ENCODE results near the gene PDCD6IP.

Gene PDCD6IP

GRCh38 chr3:33792167-33792892 is 6.1 kb upstream of the PDCD6IP start:
- TF ChIP-seq CTCF (conservative IDR thresholded peaks at IDR 0.05; ENCODE audit: low read depth, low read length) = no peak
- Histone ChIP-seq H3K79me2 (ENCODE audit: insufficient read depth, low read depth) (no peaks in the 10 kb centered on the region), H3K9ac (no peak overlapping the region), H3K4me3 (IDR thresholded peaks at IDR 0.05; ENCODE audit: insufficient read depth, low read depth, low read length) (no peak overlapping the region), H4K20me1 (ENCODE audit: insufficient read depth) (no peaks in the 10 kb centered on the region), H3K4me2 (no peak overlapping the region), H2AFZ (ENCODE audit: low read depth) (no peak overlapping the region), H3K27ac (no peak overlapping the region), H3K27me3 (ENCODE audit: insufficient read depth, low read depth) (no peaks in the 10 kb centered on the region), H3K4me1 (ENCODE audit: low read depth, poor library complexity, severe bottlenecking) (peaks cover 3% of the 10 kb centered on the region), H3K36me3 (ENCODE audit: insufficient read depth) (no peaks in the 10 kb centered on the region)

GRCh38 chr3:33795131-33795530 is 3.3 kb upstream of the PDCD6IP start:
- H3K9ac ChIP-seq = no peak overlapping the region
- peaks cover 11% of the 10 kb centered on the region; the same call in 1 of the 2 replicates for H3K79me2 ChIP-seq (ENCODE audit: insufficient read depth, low read depth)
- no peak overlapping the region for H3K4me3 ChIP-seq (IDR thresholded peaks at IDR 0.05; ENCODE audit: insufficient read depth, low read depth, low read length)
- no peaks in the 10 kb centered on the region for H4K20me1 ChIP-seq (ENCODE audit: insufficient read depth)
- H3K27ac ChIP-seq = no peak overlapping the region
- H3K36me3 ChIP-seq (ENCODE audit: insufficient read depth) = no peaks in the 10 kb centered on the region
- H3K27me3 ChIP-seq (ENCODE audit: insufficient read depth, low read depth) = no peaks in the 10 kb centered on the region
- H2AFZ ChIP-seq (ENCODE audit: low read depth) = no peak overlapping the region
- no peak overlapping the region for H3K4me2 ChIP-seq
- H3K4me1 ChIP-seq (ENCODE audit: low read depth, poor library complexity, severe bottlenecking) = peaks cover 13% of the 10 kb centered on the region
- no peak for TF ChIP-seq CTCF (conservative IDR thresholded peaks at IDR 0.05; ENCODE audit: low read depth, low read length)

- no peak overlapping the region for H2AFZ ChIP-seq (ENCODE audit: low read depth)
- no peak overlapping the region for H3K4me2 ChIP-seq
- H3K27me3 ChIP-seq (ENCODE audit: insufficient read depth, low read depth) = no peaks in the 10 kb centered on the region
- no peak overlapping the region for H3K9ac ChIP-seq
- H3K36me3 ChIP-seq (ENCODE audit: insufficient read depth) = no peaks in the 10 kb centered on the region
- no peak overlapping the region for H3K4me3 ChIP-seq (IDR thresholded peaks at IDR 0.05; ENCODE audit: insufficient read depth, low read depth, low read length)
- H3K79me2 ChIP-seq (ENCODE audit: insufficient read depth, low read depth) = peaks cover 14% of the 10 kb centered on the region; the same call in 1 of the 2 replicates
- peaks cover 17% of the 10 kb centered on the region for H3K4me1 ChIP-seq (ENCODE audit: low read depth, poor library complexity, severe bottlenecking)
- H3K27ac ChIP-seq = no peak overlapping the region
- no peaks in the 10 kb centered on the region for H4K20me1 ChIP-seq (ENCODE audit: insufficient read depth)
- TF ChIP-seq CTCF (conservative IDR thresholded peaks at IDR 0.05; ENCODE audit: low read depth, low read length) = no peak
Measured at GRCh38 chr3:33795856-33796536, 2.4 kb upstream of the PDCD6IP start.

GRCh38 chr3:33798113-33798417 is 365 bp upstream of the PDCD6IP start:
- H3K4me1 ChIP-seq (ENCODE audit: low read depth, poor library complexity, severe bottlenecking) = peaks cover 24% of the 10 kb centered on the region
- H3K79me2 ChIP-seq (ENCODE audit: insufficient read depth, low read depth) = peaks cover 25% of the 10 kb centered on the region; the same call in 1 of the 2 replicates
- H2AFZ ChIP-seq (ENCODE audit: low read depth) = peak overlapping the region; percentile 82
- H3K36me3 ChIP-seq (ENCODE audit: insufficient read depth) = no peaks in the 10 kb centered on the region
- no peaks in the 10 kb centered on the region for H3K27me3 ChIP-seq (ENCODE audit: insufficient read depth, low read depth)
- H3K4me2 ChIP-seq = peak overlapping the region; percentile 78
- H3K27ac ChIP-seq = peak overlapping the region; percentile 70; the same call in 1 of the 2 replicates
- H3K9ac ChIP-seq = peak overlapping the region; percentile 70; the same call in 1 of the 2 replicates
- H4K20me1 ChIP-seq (ENCODE audit: insufficient read depth) = no peaks in the 10 kb centered on the region
- TF ChIP-seq CTCF (conservative IDR thresholded peaks at IDR 0.05; ENCODE audit: low read depth, low read length) = no peak
- peak overlapping the region; percentile 52 for H3K4me3 ChIP-seq (IDR thresholded peaks at IDR 0.05; ENCODE audit: insufficient read depth, low read depth, low read length)
